ENCODE data around the gene SORCS2. TPM values are rescaled to one million over a fixed set of nuclear protein-coding genes. Genes with fewer than 3 reads are reported as not detected.

The SORCS2 gene
- total RNA-seq, 1 experiment from 2014 or later, result 0.06 TPM

DNA sequence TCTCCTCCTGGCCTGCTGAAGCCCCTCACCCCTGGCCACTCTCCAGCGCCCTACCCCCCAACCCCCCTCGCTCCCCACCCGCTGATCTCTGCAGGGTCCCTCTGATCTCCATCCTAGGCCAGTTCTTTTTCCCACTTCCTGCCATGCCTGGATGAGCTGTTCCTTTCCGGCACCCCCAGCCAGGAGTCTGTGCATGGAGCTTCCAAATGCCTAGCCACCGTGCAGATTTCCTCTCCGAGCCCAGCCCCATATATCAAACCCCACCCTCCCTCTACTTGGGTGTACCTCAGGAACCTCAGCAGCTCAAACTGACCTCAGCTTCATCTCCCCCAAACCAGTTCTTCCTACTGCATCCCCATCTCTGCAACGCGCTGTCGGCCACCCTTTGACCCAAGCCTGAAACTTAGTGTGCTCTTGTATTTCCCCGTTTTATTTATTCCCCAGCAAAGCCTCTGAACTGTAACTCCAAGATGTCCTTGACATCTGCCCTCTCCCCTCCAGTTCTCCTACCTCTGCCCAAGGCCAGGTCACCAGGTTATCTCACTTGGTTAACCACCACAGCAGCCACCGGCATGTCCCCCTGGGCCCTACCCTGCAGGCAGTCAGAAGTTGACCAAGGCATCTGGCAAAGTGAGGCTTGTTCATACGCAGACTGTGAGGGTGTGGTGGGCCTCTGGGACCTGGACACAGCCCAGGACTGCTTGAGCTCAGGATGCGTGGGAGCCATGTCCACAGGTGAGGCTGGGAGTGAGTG, 437.3 kb downstream of the SORCS2 start:
- POLR2A ChIA-PET (ENCODE audit: low non-redundant PET), result no interaction called here
- no peaks in the 10 kb centered on the region for H3K9me3 ChIP-seq (ENCODE audit: low read depth, low read length, poor library complexity, severe bottlenecking)
- H3K4me1 ChIP-seq (ENCODE audit: insufficient read depth, low read length, poor library complexity, severe bottlenecking), result no peaks in the 10 kb centered on the region
- H3K4me3 ChIP-seq (ENCODE audit: low read depth, low read length, poor library complexity, severe bottlenecking), result no peak overlapping the region
- no peak overlapping the region for H3K27ac ChIP-seq (ENCODE audit: low read depth, low read length, poor library complexity, severe bottlenecking)
- intact Hi-C loops (cut with micrococcal nuclease; ENCODE audit: unreplicated experiment), result no loop called here
- DNase-seq (ENCODE audit: low spot score), result no peak
- BruUV-seq (replicated peaks), result no TSS peak
- H3K27me3 ChIP-seq (replicated peaks; ENCODE audit: insufficient read depth, low read depth, low read length, poor library complexity), result peaks cover 55% of the 10 kb centered on the region
- H3K36me3 ChIP-seq (ENCODE audit: insufficient read depth, low read length, poor library complexity, severe bottlenecking), result no peaks in the 10 kb centered on the region
- TF ChIP-seq, protein P1, sequence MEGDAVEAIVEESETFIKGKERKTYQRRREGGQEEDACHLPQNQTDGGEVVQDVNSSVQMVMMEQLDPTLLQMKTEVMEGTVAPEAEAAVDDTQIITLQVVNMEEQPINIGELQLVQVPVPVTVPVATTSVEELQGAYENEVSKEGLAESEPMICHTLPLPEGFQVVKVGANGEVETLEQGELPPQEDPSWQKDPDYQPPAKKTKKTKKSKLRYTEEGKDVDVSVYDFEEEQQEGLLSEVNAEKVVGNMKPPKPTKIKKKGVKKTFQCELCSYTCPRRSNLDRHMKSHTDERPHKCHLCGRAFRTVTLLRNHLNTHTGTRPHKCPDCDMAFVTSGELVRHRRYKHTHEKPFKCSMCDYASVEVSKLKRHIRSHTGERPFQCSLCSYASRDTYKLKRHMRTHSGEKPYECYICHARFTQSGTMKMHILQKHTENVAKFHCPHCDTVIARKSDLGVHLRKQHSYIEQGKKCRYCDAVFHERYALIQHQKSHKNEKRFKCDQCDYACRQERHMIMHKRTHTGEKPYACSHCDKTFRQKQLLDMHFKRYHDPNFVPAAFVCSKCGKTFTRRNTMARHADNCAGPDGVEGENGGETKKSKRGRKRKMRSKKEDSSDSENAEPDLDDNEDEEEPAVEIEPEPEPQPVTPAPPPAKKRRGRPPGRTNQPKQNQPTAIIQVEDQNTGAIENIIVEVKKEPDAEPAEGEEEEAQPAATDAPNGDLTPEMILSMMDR (conservative IDR thresholded peaks at IDR 0.05; ENCODE audit: low read depth, low read length), result no peak
- TF ChIP-seq EZH2 (IDR thresholded peaks at IDR 0.05; ENCODE audit: borderline replicate concordance, low read depth, low read length, poor library complexity, severe bottlenecking), result no peak
- CTCF ChIA-PET, result no interaction called here

DNA sequence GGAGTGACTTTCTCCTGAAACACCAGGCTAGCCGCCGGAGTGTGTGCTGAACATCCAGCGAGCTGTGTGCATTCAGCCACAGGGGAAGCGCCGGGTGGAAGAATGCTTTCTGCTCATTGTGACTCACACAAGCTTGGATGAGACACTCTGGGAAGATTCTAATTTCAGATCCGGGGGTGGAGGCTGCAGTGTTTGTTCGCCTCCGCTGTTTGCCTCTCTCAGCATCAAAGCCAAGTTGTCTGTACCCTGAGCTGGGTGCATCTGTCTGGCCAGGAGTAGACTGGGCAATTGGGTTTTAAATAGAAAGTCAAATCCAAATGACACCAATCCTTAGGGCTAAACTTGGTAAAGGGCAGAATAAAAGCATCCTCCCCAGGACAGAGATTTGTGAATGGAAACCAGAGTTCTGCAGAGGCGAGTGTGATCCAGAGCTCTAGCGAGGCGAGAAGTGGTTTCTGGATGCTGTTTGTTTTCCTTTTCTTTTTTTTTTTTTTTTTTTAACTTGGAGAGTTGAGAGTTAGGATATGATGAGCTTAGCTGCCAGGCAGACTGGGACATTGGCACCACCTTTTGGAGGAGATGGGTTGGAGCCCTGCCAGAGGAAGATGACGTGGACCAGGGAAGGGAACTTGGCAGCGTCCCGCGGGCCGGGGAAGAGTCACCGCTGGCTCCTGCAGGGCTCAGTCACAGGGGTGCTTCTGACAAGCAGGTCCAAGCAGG, 438.4 kb downstream of the SORCS2 start:
- DNase-seq (ENCODE audit: low spot score), result peak; percentile 39
- peaks cover 48% of the 10 kb centered on the region for H3K27me3 ChIP-seq (replicated peaks; ENCODE audit: insufficient read depth, low read depth, low read length, poor library complexity)
- H3K27ac ChIP-seq (ENCODE audit: low read depth, low read length, poor library complexity, severe bottlenecking), result no peak overlapping the region
- no peak overlapping the region for H3K4me3 ChIP-seq (ENCODE audit: low read depth, low read length, poor library complexity, severe bottlenecking)
- no peak for TF ChIP-seq EZH2 (IDR thresholded peaks at IDR 0.05; ENCODE audit: borderline replicate concordance, low read depth, low read length, poor library complexity, severe bottlenecking)
- TF ChIP-seq, protein P1 (conservative IDR thresholded peaks at IDR 0.05; ENCODE audit: low read depth, low read length), result no peak
- no peaks in the 10 kb centered on the region for H3K36me3 ChIP-seq (ENCODE audit: insufficient read depth, low read length, poor library complexity, severe bottlenecking)
- ChIA-PET CTCF (interaction anchor here (0.6 kb wide), 1 partner anchor 205 kb away, joined by 3 read pairs; no protein-coding TSS in a partner anchor), POLR2A (ENCODE audit: low non-redundant PET) (no interaction called here)
- H3K4me1 ChIP-seq (ENCODE audit: insufficient read depth, low read length, poor library complexity, severe bottlenecking), result no peaks in the 10 kb centered on the region
- no TSS peak for BruUV-seq (replicated peaks)
- H3K9me3 ChIP-seq (ENCODE audit: low read depth, low read length, poor library complexity, severe bottlenecking), result no peaks in the 10 kb centered on the region
- intact Hi-C loops (cut with micrococcal nuclease; ENCODE audit: unreplicated experiment), result no loop called here

DNA sequence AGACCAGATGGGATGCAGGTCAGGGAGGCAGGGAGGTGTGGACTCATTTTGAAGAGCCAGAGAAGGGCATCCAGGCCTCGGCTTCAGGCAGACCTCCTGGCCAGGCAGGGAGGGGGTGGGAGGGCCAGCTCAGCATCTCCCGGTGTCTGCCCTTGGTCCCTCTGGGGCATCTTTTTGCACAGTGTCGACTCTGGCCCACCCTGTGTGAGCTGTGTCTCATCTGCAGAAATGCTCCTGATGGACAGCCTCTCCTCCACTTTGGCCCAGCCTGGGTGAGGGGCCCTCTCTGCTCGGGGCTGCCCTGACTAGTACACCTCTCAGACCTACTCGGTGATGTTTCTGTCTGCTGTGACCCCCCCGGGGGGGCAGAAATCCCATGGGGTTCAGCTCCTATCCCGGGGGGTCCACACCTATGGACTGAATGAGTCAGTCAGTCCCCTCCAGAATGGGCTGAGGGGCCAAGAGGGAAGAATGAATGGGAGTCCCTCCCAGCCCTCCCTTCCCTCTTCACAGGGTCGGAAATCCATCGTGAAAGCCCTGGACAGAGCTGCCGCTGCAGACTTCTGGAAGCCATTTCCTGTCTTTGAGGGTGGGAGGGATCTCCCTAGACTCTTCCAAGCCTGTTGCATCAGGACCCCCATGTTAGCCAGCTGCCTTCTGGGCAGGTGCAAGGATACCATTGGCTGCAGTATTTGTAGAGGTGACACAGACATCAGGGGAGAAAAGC, 439.1 kb downstream of the SORCS2 start:
- no peak for TF ChIP-seq EZH2 (IDR thresholded peaks at IDR 0.05; ENCODE audit: borderline replicate concordance, low read depth, low read length, poor library complexity, severe bottlenecking)
- TF ChIP-seq, protein P1 (conservative IDR thresholded peaks at IDR 0.05; ENCODE audit: low read depth, low read length), result no peak
- CTCF ChIA-PET, result interaction anchor here (0.6 kb wide), 1 partner anchor 206 kb away, joined by 3 read pairs; no protein-coding TSS in a partner anchor
- H3K27me3 ChIP-seq (replicated peaks; ENCODE audit: insufficient read depth, low read depth, low read length, poor library complexity), result peaks cover 48% of the 10 kb centered on the region
- no peak for DNase-seq (ENCODE audit: low spot score)
- intact Hi-C loops (cut with micrococcal nuclease; ENCODE audit: unreplicated experiment), result no loop called here
- POLR2A ChIA-PET (ENCODE audit: low non-redundant PET), result no interaction called here
- H3K27ac ChIP-seq (ENCODE audit: low read depth, low read length, poor library complexity, severe bottlenecking), result no peak overlapping the region
- no peak overlapping the region for H3K4me3 ChIP-seq (ENCODE audit: low read depth, low read length, poor library complexity, severe bottlenecking)
- no peaks in the 10 kb centered on the region for H3K4me1 ChIP-seq (ENCODE audit: insufficient read depth, low read length, poor library complexity, severe bottlenecking)
- no peaks in the 10 kb centered on the region for H3K36me3 ChIP-seq (ENCODE audit: insufficient read depth, low read length, poor library complexity, severe bottlenecking)
- BruUV-seq (replicated peaks), result no TSS peak
- no peaks in the 10 kb centered on the region for H3K9me3 ChIP-seq (ENCODE audit: low read depth, low read length, poor library complexity, severe bottlenecking)

All from A673 (cell line).